NCI-H1930 (cell line): ENCODE results near the gene RPS21.
A peak's percentile ranks its signal among the peaks of the same experiment; 100 is the strongest.

Experiments used
- DNase-seq, 2 experiments: peaks; one replicate each; lab custom pipeline; 2025; lab: John Stamatoyannopoulos, UW

The RPS21 gene

GRCh38 chr20:62378215-62378614, 8.7 kb upstream of the RPS21 start:
- no peak for DNase-seq

- DNase-seq: no peak
Observed at GRCh38 chr20:62381202-62381797, 5.6 kb upstream of the RPS21 start.

GRCh38 chr20:62381842-62382241, 5.1 kb upstream of the RPS21 start:
- DNase-seq: no peak

- DNase-seq: peak; percentile 78 to 82
Observed at GRCh38 chr20:62382306-62383198, 4.4 kb upstream of the RPS21 start.

- DNase-seq: no peak
Observed at GRCh38 chr20:62387219-62387913, 463 bp downstream of the RPS21 start.

- no peak for DNase-seq
Observed at GRCh38 chr20:62387933-62388635, 1.2 kb downstream of the RPS21 start.

GRCh38 chr20:62388839-62389600, 2.1 kb downstream of the RPS21 start:
- no peak for DNase-seq

GRCh38 chr20:62389601-62390087, 2.7 kb downstream of the RPS21 start:
- DNase-seq: no peak

- DNase-seq: no peak
Observed at GRCh38 chr20:62390317-62391164, 3.6 kb downstream of the RPS21 start.

- DNase-seq: no peak
Observed at GRCh38 chr20:62391165-62392076, 4.5 kb downstream of the RPS21 start.

GRCh38 chr20:62392077-62392418, 5.1 kb downstream of the RPS21 start:
- no peak for DNase-seq

- DNase-seq: no peak
Observed at GRCh38 chr20:62392621-62393334, 5.9 kb downstream of the RPS21 start.

GRCh38 chr20:62393335-62393665, 6.4 kb downstream of the RPS21 start:
- no peak for DNase-seq

- DNase-seq: no peak
Observed at GRCh38 chr20:62393830-62394229, 6.9 kb downstream of the RPS21 start.

GRCh38 chr20:62394248-62395245, 7.6 kb downstream of the RPS21 start:
- DNase-seq: no peak

GRCh38 chr20:62395311-62396242, 8.7 kb downstream of the RPS21 start:
- no peak for DNase-seq
